HEK293T (cell line): Measurements from ENCODE around the gene MAST4.

Experiments
- CTCF ChIA-PET: fragments of 350-600 bp; formaldehyde crosslinking; extraction: SDS; loops from one replicate; lab custom pipeline; 2021; ENCODE audit warnings: antibody characterized with exemption, inconsistent platforms; lab: Yijun Ruan, JAX
- POLR2A ChIA-PET: fragments of 350-600 bp; formaldehyde crosslinking; extraction: SDS; loops from one replicate; lab custom pipeline; 2020; ENCODE audit warnings: antibody characterized with exemption, inconsistent platforms; lab: Yijun Ruan, JAX
- DNase-seq: peaks from one replicate; pipeline ENCODE4 v3.0.0; 2012; ENCODE audit warnings: mixed read lengths; ENCODE audit errors: extremely low spot score
- ARNT ChIP-seq: fragments of 450-650 bp; IDR thresholded peaks from 2 replicates; pipeline ENCODE4 v1.6.1; 2017; ENCODE audit warnings: mild to moderate bottlenecking
- BHLHE40 ChIP-seq: fragments of 450-650 bp; IDR thresholded peaks from 2 replicates; pipeline ENCODE4 v1.6.1; 2016; ENCODE audit warnings: mild to moderate bottlenecking, moderate library complexity, borderline replicate concordance
- CTBP1 ChIP-seq: fragments of 450-650 bp; IDR thresholded peaks from 2 replicates; pipeline ENCODE4 v1.6.1; 2016; ENCODE audit warnings: borderline replicate concordance
- ELF4 ChIP-seq: fragments of 450-650 bp; IDR thresholded peaks from 2 replicates; pipeline ENCODE4 v1.6.1; 2017; ENCODE audit warnings: antibody characterized with exemption
- FOXA1 ChIP-seq: fragments of 450-650 bp; IDR thresholded peaks from 2 replicates; pipeline ENCODE4 v1.6.1; 2016; ENCODE audit warnings: mild to moderate bottlenecking
- FOXK2 ChIP-seq: fragments of 450-650 bp; IDR thresholded peaks from 2 replicates; pipeline ENCODE4 v1.6.1; 2016; ENCODE audit warnings: mild to moderate bottlenecking
- FOXM1 ChIP-seq: fragments of 450-650 bp; IDR thresholded peaks from 2 replicates; pipeline ENCODE4 v1.6.1; 2017; ENCODE audit warnings: mild to moderate bottlenecking, borderline replicate concordance
- HDGF ChIP-seq: fragments of 450-650 bp; IDR thresholded peaks from 2 replicates; pipeline ENCODE4 v1.6.1; 2017; ENCODE audit warnings: antibody characterized with exemption, borderline replicate concordance
- L3MBTL2 ChIP-seq: fragments of 450-650 bp; conservative IDR thresholded peaks from 2 replicates; pipeline ENCODE4 v1.6.1; 2016; ENCODE audit warnings: mild to moderate bottlenecking
- LEF1 ChIP-seq: fragments of 450-650 bp; IDR thresholded peaks from 2 replicates; pipeline ENCODE4 v1.6.1; 2017; ENCODE audit warnings: mild to moderate bottlenecking, borderline replicate concordance
- NFRKB ChIP-seq: fragments of 450-650 bp; IDR thresholded peaks from 2 replicates; pipeline ENCODE4 v1.6.1; 2016; ENCODE audit warnings: mild to moderate bottlenecking, moderate library complexity
- SP1 ChIP-seq: fragments of 450-650 bp; IDR thresholded peaks from 2 replicates; pipeline ENCODE4 v1.6.1; 2017
- SUZ12 ChIP-seq: fragments of 450-650 bp; IDR thresholded peaks from 2 replicates; pipeline ENCODE4 v1.6.1; 2016; ENCODE audit warnings: mild to moderate bottlenecking
- TARDBP ChIP-seq: fragments of 450-650 bp; IDR thresholded peaks from 2 replicates; pipeline ENCODE4 v1.6.1; 2016
- ZNF384 ChIP-seq: fragments of 450-650 bp; IDR thresholded peaks from 2 replicates; pipeline ENCODE4 v1.6.1; 2016
- TF ChIP-seq, protein P1 (sequence below): fragments of 450-650 bp; IDR thresholded peaks from 2 replicates; pipeline ENCODE4 v1.6.1; 2016

MAST4 gene

DNA sequence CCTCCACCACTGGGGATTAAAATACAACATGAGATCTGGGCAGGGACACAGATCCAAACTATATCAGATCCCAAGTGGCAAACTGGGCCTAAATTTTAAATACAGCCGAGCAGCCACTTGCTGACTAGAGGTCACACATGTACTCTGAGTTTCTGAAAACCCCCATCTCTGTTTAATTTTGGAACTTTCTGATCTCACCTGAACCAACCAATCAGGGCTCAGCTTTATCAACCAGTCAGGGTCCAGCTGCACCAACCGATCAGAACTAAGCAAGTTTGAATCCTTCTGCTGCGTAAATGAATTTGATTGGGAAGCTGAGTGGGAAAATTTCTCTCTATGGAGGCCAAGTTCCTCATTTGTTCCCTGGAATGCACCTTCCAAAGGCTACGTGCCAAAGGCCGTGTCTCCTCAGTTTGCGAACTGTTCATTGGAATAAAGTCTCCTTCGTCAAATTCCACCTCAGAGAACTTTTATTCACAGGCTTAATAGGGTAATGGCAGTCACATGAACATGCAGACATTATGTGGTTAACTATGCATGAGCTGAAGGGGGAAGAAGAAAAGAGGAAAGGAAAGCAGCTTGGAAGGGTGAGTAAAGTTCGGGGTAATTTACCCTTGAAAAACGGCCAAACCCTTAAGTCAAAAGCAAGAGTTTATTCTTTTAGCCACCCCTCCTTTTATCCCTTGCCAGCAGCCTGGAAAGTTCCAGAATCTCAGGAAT lies 596.7 kb downstream of the MAST4 start:
- ChIA-PET POLR2A (interaction anchor here (1.1 kb wide), 1 partner anchor 14 kb away, joined by 3 read pairs; no protein-coding TSS in a partner anchor), CTCF (no interaction called here)
- TF ChIP-seq CTBP1: no peak
- TF ChIP-seq, protein P1, sequence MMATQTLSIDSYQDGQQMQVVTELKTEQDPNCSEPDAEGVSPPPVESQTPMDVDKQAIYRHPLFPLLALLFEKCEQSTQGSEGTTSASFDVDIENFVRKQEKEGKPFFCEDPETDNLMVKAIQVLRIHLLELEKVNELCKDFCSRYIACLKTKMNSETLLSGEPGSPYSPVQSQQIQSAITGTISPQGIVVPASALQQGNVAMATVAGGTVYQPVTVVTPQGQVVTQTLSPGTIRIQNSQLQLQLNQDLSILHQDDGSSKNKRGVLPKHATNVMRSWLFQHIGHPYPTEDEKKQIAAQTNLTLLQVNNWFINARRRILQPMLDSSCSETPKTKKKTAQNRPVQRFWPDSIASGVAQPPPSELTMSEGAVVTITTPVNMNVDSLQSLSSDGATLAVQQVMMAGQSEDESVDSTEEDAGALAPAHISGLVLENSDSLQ: no peak
- TF ChIP-seq FOXA1: no peak
- no peak for TF ChIP-seq L3MBTL2
- TF ChIP-seq TARDBP: no peak
- TF ChIP-seq HDGF: no peak
- no peak for TF ChIP-seq ARNT
- TF ChIP-seq FOXK2: no peak
- TF ChIP-seq ELF4: no peak
- no peak for TF ChIP-seq NFRKB
- TF ChIP-seq LEF1: no peak
- no peak for TF ChIP-seq SP1
- TF ChIP-seq FOXM1: no peak
- TF ChIP-seq SUZ12: no peak
- TF ChIP-seq BHLHE40: no peak
- TF ChIP-seq ZNF384: no peak
- DNase-seq: no peak

DNA sequence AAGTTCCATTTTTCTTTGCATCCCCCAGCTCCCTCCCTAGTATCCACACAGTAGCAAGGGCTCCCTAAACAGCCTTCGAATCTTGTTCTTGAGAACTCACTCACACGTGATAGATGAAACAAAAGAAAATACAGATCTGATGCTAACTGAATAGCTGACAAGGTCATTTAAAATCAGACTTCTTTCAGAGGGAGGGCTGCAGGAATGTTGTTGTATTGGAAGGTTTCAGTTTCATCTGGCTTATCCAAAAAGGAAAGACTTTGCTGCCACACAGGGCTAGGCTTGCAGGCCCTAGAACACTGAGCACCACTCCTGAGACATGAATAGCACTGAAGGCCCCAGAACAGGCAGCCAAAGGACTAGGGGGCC lies 597.2 kb downstream of the MAST4 start:
- ChIA-PET POLR2A (interaction anchor here (1.1 kb wide), 1 partner anchor 14 kb away, joined by 3 read pairs; no protein-coding TSS in a partner anchor), CTCF (no interaction called here)
- no peak for DNase-seq
- no peak for TF ChIP-seq HDGF
- no peak for TF ChIP-seq BHLHE40
- no peak for TF ChIP-seq FOXM1
- TF ChIP-seq, protein P1: no peak
- TF ChIP-seq FOXA1: no peak

DNA sequence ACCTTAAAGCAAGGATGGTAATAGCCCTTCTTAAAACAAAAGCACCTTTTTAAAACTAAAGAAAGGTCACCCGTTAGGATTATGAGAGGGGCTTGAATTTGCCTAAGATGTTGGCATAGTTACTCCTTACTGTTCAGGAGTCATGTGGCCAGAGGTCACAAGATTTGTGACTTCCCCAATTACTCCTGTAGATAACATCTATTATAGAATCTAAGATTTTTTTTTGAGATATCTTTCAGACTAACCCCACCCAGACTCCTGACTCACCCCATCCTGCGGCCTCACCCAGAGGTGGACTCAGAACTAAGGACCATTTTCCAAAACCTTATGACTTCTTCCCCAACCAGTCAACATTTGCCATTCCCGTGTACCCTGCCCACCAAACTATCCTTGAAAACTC lies 598.0 kb downstream of the MAST4 start:
- TF ChIP-seq, protein P1: no peak
- TF ChIP-seq ELF4 (no peak), NFRKB (no peak), CTBP1 (no peak), HDGF (no peak), L3MBTL2 (no peak), SP1 (no peak), FOXM1 (no peak)
- CTCF ChIA-PET: no interaction called here
- DNase-seq: no peak
- POLR2A ChIA-PET: no interaction called here

DNA sequence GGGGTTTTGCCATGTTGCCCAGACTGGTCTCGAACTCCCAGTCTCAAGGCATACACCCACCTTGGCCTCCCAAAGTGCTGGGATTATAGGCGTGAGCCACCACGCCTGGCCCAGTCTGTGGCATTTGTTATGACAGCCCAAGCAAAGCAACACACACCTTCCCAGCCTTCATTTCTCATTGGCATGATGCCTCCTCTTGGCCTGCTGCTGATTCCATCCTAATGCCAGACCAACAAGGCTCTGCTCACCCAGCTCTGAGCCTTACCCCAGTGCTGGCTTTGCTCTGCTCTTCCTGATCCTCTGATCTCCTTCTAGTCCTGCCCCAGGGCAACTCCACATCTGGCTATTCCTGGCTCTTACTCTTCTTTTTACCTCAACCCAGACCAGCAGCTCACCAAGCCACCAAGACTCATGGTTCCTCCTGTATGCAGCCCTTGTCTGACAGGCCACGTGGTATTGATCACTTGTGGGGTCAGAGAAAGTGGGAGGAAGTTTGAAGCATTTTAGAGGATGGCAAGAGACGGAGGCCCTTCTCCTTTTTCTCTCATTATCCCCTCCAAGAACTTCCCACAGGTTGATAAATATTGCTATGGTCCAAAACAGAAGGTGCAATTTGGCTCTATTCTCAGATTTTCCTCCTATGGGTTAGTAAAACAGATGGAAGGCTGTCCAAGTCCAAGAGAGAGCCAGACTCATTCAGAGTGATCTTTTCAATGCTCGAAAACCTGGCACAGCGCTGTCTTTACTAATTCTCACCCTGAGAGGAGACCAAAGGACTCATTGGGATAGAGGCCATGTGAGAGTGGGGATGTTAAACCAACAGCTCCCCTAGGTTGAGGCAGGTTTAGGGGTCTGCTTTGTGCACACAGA lies 599.4 kb downstream of the MAST4 start:
- POLR2A ChIA-PET: no interaction called here
- CTCF ChIA-PET: no interaction called here
- TF ChIP-seq BHLHE40: no peak
- TF ChIP-seq LEF1: no peak
- TF ChIP-seq CTBP1: no peak
- no peak for TF ChIP-seq L3MBTL2
- no peak for TF ChIP-seq FOXK2
- TF ChIP-seq SP1: no peak
- no peak for TF ChIP-seq ZNF384
- no peak for TF ChIP-seq ELF4
- no peak for TF ChIP-seq ARNT
- TF ChIP-seq HDGF: no peak
- TF ChIP-seq TARDBP: no peak
- no peak for TF ChIP-seq FOXA1
- no peak for TF ChIP-seq NFRKB
- TF ChIP-seq, protein P1: no peak
- TF ChIP-seq FOXM1: no peak
- no peak for DNase-seq

DNA sequence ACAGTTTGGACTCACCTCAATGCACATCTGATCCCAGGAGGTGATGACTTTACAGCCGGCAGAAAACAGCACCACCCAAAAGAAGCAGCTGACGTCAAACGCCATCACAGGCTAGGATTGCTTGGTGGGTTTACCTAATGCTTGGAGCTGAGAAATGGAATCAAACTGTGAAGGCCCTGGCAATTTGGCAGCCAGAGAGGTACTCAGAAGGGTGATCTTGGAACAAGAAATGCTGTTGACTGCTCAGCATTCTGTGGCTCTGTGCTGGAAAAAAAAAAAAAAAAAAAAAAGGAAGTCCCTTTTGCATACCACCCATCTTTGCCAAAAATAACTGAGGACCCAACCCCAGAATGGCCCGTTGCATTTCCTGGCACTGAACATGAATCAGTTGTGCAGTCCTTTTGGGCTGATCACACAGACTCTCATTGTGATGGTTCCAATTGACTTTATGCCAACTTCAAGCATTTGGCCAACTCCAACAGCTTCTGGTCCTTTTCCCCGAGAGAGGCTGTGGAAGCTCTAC lies 600.4 kb downstream of the MAST4 start, which contains the start of gene CD180:
CD180 (minus strand) TSS at position 263 of the 523 bp plus-strand sequence; CDS start at position 105, 158 bp downstream.
- ChIA-PET POLR2A (no interaction called here), CTCF (no interaction called here)
- no peak for TF ChIP-seq ARNT
- no peak for TF ChIP-seq HDGF
- TF ChIP-seq FOXM1: no peak
- TF ChIP-seq SUZ12: no peak
- no peak for TF ChIP-seq CTBP1
- TF ChIP-seq, protein P1: no peak
- TF ChIP-seq FOXA1: no peak
- TF ChIP-seq LEF1: no peak
- TF ChIP-seq L3MBTL2: no peak
- TF ChIP-seq NFRKB: no peak
- TF ChIP-seq ZNF384: no peak
- no peak for TF ChIP-seq BHLHE40
- no peak for TF ChIP-seq SP1
- TF ChIP-seq FOXK2: no peak
- TF ChIP-seq TARDBP: no peak
- no peak for TF ChIP-seq ELF4
- no peak for DNase-seq
